ENCODE measurements around the gene NPAS3.

GRCh38 chr14:33184587-33184986, 245.9 kb downstream of the NPAS3 start:
- TF ChIP-seq SRF (IDR thresholded peaks at IDR 0.05; ENCODE audit: low read depth, low read length) (no peak), KDM1A (IDR thresholded peaks at IDR 0.05; ENCODE audit: borderline replicate concordance, low read length) (no peak), CHD2 (IDR thresholded peaks at IDR 0.05; ENCODE audit: low read length) (no peak), HDAC2 (IDR thresholded peaks at IDR 0.05; ENCODE audit: borderline replicate concordance in 1 of 2, low read depth in 2 of 2, low read length in 2 of 2) (no peak), CBX8 (IDR thresholded peaks at IDR 0.05; ENCODE audit: borderline replicate concordance, low read depth, low read length) (no peak), JUND (IDR thresholded peaks at IDR 0.05; ENCODE audit: low read length) (no peak)
- TF ChIP-seq, protein P1, sequence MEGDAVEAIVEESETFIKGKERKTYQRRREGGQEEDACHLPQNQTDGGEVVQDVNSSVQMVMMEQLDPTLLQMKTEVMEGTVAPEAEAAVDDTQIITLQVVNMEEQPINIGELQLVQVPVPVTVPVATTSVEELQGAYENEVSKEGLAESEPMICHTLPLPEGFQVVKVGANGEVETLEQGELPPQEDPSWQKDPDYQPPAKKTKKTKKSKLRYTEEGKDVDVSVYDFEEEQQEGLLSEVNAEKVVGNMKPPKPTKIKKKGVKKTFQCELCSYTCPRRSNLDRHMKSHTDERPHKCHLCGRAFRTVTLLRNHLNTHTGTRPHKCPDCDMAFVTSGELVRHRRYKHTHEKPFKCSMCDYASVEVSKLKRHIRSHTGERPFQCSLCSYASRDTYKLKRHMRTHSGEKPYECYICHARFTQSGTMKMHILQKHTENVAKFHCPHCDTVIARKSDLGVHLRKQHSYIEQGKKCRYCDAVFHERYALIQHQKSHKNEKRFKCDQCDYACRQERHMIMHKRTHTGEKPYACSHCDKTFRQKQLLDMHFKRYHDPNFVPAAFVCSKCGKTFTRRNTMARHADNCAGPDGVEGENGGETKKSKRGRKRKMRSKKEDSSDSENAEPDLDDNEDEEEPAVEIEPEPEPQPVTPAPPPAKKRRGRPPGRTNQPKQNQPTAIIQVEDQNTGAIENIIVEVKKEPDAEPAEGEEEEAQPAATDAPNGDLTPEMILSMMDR (IDR thresholded peaks at IDR 0.05; ENCODE audit: control extremely low read depth in 1 of 3, insufficient read depth in 1 of 3, low read depth in 1 of 3, low read length in 3 of 3), result peak in 1 of 3 experiments; percentile 41; a peak in 1 of 4 replicates

Measured in H1 (cell line).